ENCODE results near the gene CLEC11A.
"Not testable (repeated sequence)": the region's sequence is repeated elsewhere in the genome, so short reads cannot be mapped to it uniquely, and the experiment has no call there.

The CLEC11A gene

GRCh38 chr19:50761501-50761900 is 38.3 kb downstream of the CLEC11A start:
- DNase-seq = not testable (repeated sequence)

GRCh38 chr19:50763521-50763920 is 40.4 kb downstream of the CLEC11A start:
- DNase-seq = not testable (repeated sequence)

GRCh38 chr19:50764409-50764808 is 41.2 kb downstream of the CLEC11A start:
- no peak for DNase-seq

- DNase-seq = not testable (repeated sequence)
Observed at GRCh38 chr19:50766746-50767145, 43.6 kb downstream of the CLEC11A start.

GRCh38 chr19:50767263-50767662 is 44.1 kb downstream of the CLEC11A start:
- not testable (repeated sequence) for DNase-seq

GRCh38 chr19:50768277-50768676 is 45.1 kb downstream of the CLEC11A start:
- no peak for DNase-seq

GRCh38 chr19:50770164-50770563 is 47.0 kb downstream of the CLEC11A start, which contains the start of gene GPR32:
TSS of gene GPR32 (plus strand) at chr19:50770464. CDS start at chr19:50770601, 137 bp downstream.
- DNase-seq = not testable (repeated sequence)

GRCh38 chr19:50770888-50771287 is 47.7 kb downstream of the CLEC11A start:
- no peak for DNase-seq

GRCh38 chr19:50772476-50772875 is 49.3 kb downstream of the CLEC11A start:
- DNase-seq = no peak

- not testable (repeated sequence) for DNase-seq
Observed at GRCh38 chr19:50772912-50773311, 49.7 kb downstream of the CLEC11A start.

- DNase-seq = not testable (repeated sequence)
Observed at GRCh38 chr19:50773454-50773853, 50.3 kb downstream of the CLEC11A start.

All from CD4-positive, alpha-beta T cell treated with Interleukin-6 for 4 hours (primary cell).